DND-41 (cell line): ENCODE results near the gene RBM44.

ENCODE experiments used
- ATAC-seq: fragments of 200-7000 bp; cut with Tn5 transposase; 3 replicates; pipeline ENCODE4 v1.9.1; 2021; ENCODE audit warnings: low read depth; ENCODE audit not compliant: insufficient read depth
- DNase-seq: peaks from one replicate; pipeline ENCODE4 v3.0.0-alpha.2; 2020
- H2AFZ ChIP-seq: 2 replicates; pipeline ENCODE4 v1.6.0; 2012; ENCODE audit warnings: low read depth, low read length
- H3K27ac ChIP-seq: 2 replicates; pipeline ENCODE4 v1.5.1; 2012; ENCODE audit warnings: low read length, inconsistent platforms
- H3K27me3 ChIP-seq: fragments of 200-600 bp; sonication (generic); 2 replicates; pipeline ENCODE4 v1.6.0; 2012; ENCODE audit warnings: low read length, mild to moderate bottlenecking, inconsistent platforms; ENCODE audit not compliant: insufficient read depth, poor library complexity
- H3K36me3 ChIP-seq: 2 replicates; pipeline ENCODE4 v1.5.1; 2012; ENCODE audit warnings: low read length, inconsistent platforms; ENCODE audit not compliant: insufficient read depth
- H3K4me1 ChIP-seq: 2 replicates; pipeline ENCODE4 v1.5.1; 2012; ENCODE audit warnings: mild to moderate bottlenecking, low read length; ENCODE audit not compliant: insufficient read depth
- H3K4me2 ChIP-seq: 2 replicates; pipeline ENCODE4 v1.6.0; 2012; ENCODE audit warnings: mild to moderate bottlenecking, moderate library complexity, low read length, inconsistent platforms; ENCODE audit not compliant: insufficient read depth
- H3K4me3 ChIP-seq, 2 experiments: fragments of 200-600 bp in 1 of 2; shearing (Covaris generic) in 1 of 2; 2 replicates each; pipeline ENCODE4 v1.5.1; 2012 to 2016; ENCODE audit warnings: inconsistent platforms in 2 of 2, low read length in 2 of 2, mild to moderate bottlenecking in 2 of 2, low read depth in 1 of 2, moderate library complexity in 1 of 2
- H3K79me2 ChIP-seq: 2 replicates; pipeline ENCODE4 v1.6.0; 2012; ENCODE audit warnings: low read length, inconsistent platforms; ENCODE audit not compliant: insufficient read depth
- H3K9ac ChIP-seq: 2 replicates; pipeline ENCODE4 v1.6.0; 2012; ENCODE audit warnings: low read depth, mild to moderate bottlenecking, inconsistent platforms, low read length, moderate library complexity
- H3K9me3 ChIP-seq: 2 replicates; pipeline ENCODE4 v1.5.1; 2012; ENCODE audit warnings: low read length, moderate library complexity, mild to moderate bottlenecking, inconsistent platforms; ENCODE audit not compliant: insufficient read depth, severe bottlenecking
- H4K20me1 ChIP-seq: 2 replicates; pipeline ENCODE4 v1.6.0; 2012; ENCODE audit warnings: low read length; ENCODE audit not compliant: insufficient read depth
- CTCF ChIP-seq: IDR thresholded peaks from 2 replicates; pipeline ENCODE4 v1.5.1; 2012; ENCODE audit warnings: borderline replicate concordance, low read length, moderate library complexity, mild to moderate bottlenecking; ENCODE audit not compliant: poor library complexity, severe bottlenecking; ENCODE audit errors: extremely low read depth
- EZH2 ChIP-seq: IDR thresholded peaks from 3 replicates; pipeline ENCODE4 v1.6.1; 2012; ENCODE audit warnings: borderline replicate concordance, low read depth, mild to moderate bottlenecking, moderate library complexity, low read length, inconsistent platforms; ENCODE audit not compliant: severe bottlenecking

The RBM44 gene

GRCh38 chr2:237765875-237766274 is 32.7 kb upstream of the RBM44 start:
- no peaks in the 10 kb centered on the region for H4K20me1 ChIP-seq
- no peaks in the 10 kb centered on the region for H3K4me1 ChIP-seq
- DNase-seq (no peak), ATAC-seq (no peak)
- no peak overlapping the region for H3K27ac ChIP-seq
- no peaks in the 10 kb centered on the region for H3K79me2 ChIP-seq
- no peak overlapping the region for H2AFZ ChIP-seq
- no peak overlapping the region for H3K4me2 ChIP-seq
- H3K36me3 ChIP-seq = peaks cover 38% of the 10 kb centered on the region
- H3K27me3 ChIP-seq = no peaks in the 10 kb centered on the region
- TF ChIP-seq EZH2 (no peak), CTCF (no peak)
- no peaks in the 10 kb centered on the region for H3K9me3 ChIP-seq
- no peak overlapping the region for H3K4me3 ChIP-seq
- no peak overlapping the region for H3K9ac ChIP-seq

GRCh38 chr2:237766340-237766739 is 32.2 kb upstream of the RBM44 start:
- H3K27me3 ChIP-seq = no peaks in the 10 kb centered on the region
- peaks cover 38% of the 10 kb centered on the region for H3K36me3 ChIP-seq
- DNase-seq (no peak), ATAC-seq (no peak)
- no peak overlapping the region for H3K27ac ChIP-seq
- no peak overlapping the region for H2AFZ ChIP-seq
- TF ChIP-seq EZH2 = no peak
- TF ChIP-seq CTCF = no peak
- no peaks in the 10 kb centered on the region for H3K79me2 ChIP-seq
- H3K9ac ChIP-seq = no peak overlapping the region
- no peaks in the 10 kb centered on the region for H3K4me1 ChIP-seq
- H4K20me1 ChIP-seq = no peaks in the 10 kb centered on the region
- no peak overlapping the region for H3K4me2 ChIP-seq
- no peak overlapping the region for H3K4me3 ChIP-seq
- H3K9me3 ChIP-seq = no peaks in the 10 kb centered on the region

- Histone ChIP-seq H3K79me2 (no peaks in the 10 kb centered on the region), H3K4me1 (no peaks in the 10 kb centered on the region), H3K36me3 (peaks cover 30% of the 10 kb centered on the region), H2AFZ (no peak overlapping the region), H3K4me3 (no peak overlapping the region), H3K27ac (no peak overlapping the region), H3K9ac (no peak overlapping the region), H3K4me2 (no peak overlapping the region), H3K9me3 (no peaks in the 10 kb centered on the region), H4K20me1 (no peaks in the 10 kb centered on the region), H3K27me3 (no peaks in the 10 kb centered on the region)
- no peak for DNase-seq
- ATAC-seq = no peak
- TF ChIP-seq CTCF (no peak), EZH2 (no peak)
Measured at GRCh38 chr2:237772513-237772912, 26.1 kb upstream of the RBM44 start.

- Histone ChIP-seq H3K79me2 (no peaks in the 10 kb centered on the region), H3K4me1 (no peaks in the 10 kb centered on the region), H2AFZ (no peak overlapping the region), H3K27me3 (no peaks in the 10 kb centered on the region), H3K4me2 (no peak overlapping the region), H3K4me3 (no peak overlapping the region), H3K9me3 (no peaks in the 10 kb centered on the region), H3K9ac (no peak overlapping the region), H3K36me3 (peaks cover 37% of the 10 kb centered on the region), H3K27ac (no peak overlapping the region), H4K20me1 (no peaks in the 10 kb centered on the region)
- DNase-seq = no peak
- no peak for ATAC-seq
- TF ChIP-seq EZH2 (no peak), CTCF (no peak)
Measured at GRCh38 chr2:237773826-237774225, 24.8 kb upstream of the RBM44 start.
